NCI-H2107 treated with DMSO at 0.1 percent for 48 hours (cell line): Measurements from ENCODE around the gene MS4A1.
"Not testable (repeated sequence)": the region's sequence is repeated elsewhere in the genome, so short reads cannot be mapped to it uniquely, and the experiment has no call there.

Experiments
- DNase-seq: peaks from one replicate; lab custom pipeline; 2025; ENCODE audit not compliant: unreplicated experiment; lab: John Stamatoyannopoulos, UW

The MS4A1 gene

GRCh38 chr11:60502221-60502775 is 46.7 kb downstream of the MS4A1 start:
- DNase-seq = no peak

GRCh38 chr11:60504219-60504905 is 48.7 kb downstream of the MS4A1 start:
- no peak for DNase-seq

- DNase-seq = not testable (repeated sequence)
These were observed 54.0 kb downstream of the MS4A1 start for GRCh38 chr11:60509609-60510008.

- not testable (repeated sequence) for DNase-seq
These were observed 54.6 kb downstream of the MS4A1 start for GRCh38 chr11:60510209-60510608.

DNA sequence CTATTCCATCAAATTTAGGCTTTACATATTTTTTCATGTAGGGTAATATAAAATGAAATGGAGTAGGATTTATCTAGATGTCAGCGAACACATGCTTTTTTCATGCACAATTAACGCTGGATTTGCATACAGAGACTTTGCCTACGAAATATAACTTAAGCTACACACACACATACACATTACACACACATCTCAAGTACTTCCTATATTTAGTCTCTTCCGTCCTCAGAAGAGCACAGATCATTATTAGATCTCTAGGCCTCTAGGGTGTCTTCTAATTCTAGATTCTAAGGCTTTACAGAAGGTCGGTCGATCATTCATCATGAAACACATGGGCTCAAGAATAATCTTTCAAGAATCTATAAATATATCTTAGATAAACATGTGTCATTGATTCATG is 55.7 kb downstream of the MS4A1 start:
- DNase-seq = no peak

GRCh38 chr11:60512651-60513225 is 57.1 kb downstream of the MS4A1 start:
- DNase-seq = no peak

DNA sequence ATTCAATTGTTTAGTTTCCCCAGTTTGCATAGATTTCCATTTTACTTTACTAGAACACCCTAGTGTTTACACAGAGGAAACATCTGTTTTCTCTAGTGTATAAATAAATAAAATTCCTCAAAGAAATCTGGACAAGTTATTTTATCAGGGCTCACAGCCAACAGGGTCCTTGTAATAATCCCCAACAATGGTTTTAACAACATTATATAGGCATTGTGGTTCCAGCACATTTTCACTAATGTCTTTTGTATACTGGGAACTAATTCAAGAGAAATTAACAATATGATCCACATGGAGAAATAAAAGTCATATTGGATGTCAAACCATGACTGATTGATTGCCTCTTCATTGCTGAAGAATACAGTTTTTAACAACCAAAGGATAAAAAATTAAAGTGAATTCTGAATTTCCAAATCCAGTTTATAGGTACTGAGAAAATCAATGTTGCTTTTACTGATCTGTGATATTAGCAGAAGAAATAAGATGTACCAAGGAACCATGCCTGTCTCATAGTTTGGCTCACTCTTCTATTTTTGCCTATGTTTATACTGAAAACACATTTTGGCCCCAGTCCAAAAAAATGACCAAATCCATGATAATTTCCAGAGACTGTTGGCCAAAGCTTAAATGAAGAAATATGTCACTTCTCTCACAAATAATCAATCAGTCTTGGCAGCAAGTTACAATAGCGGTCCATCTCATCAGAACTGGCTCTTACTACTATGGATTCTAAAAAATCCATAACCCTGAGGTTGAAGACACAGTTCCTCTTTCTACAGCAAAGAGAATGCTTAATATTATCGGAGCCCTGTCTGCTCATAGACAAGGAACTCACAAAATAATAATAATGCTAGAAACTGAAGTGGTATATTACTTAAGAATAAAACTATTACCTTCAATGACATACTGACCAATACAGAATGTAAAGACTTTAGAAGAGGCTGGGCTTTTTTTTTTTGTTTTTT is 58.1 kb downstream of the MS4A1 start:
- DNase-seq = no peak

GRCh38 chr11:60515144-60515855 is 59.7 kb downstream of the MS4A1 start, which contains the start of gene MS4A13:
Gene MS4A13 (plus strand): TSS chr11:60515392. CDS start chr11:60518084, 2,692 bp downstream.
- no peak for DNase-seq
